Neuronal stem cell (in vitro differentiated cells): ENCODE data around the gene DTX4.
A peak's percentile ranks its signal among the peaks of the same experiment; 100 is the strongest.

Experiments
- DNase-seq: peaks from one replicate; pipeline ENCODE4 v3.0.0-alpha.2; 2013; ENCODE audit warnings: low spot score
- H2AFZ ChIP-seq: one replicate; pipeline ENCODE4 v1.6.1; 2013; ENCODE audit warnings: mild to moderate bottlenecking, low read length, inconsistent platforms
- H2AK5ac ChIP-seq: 2 replicates; pipeline ENCODE4 v1.6.1; 2013; ENCODE audit warnings: low read depth, mild to moderate bottlenecking, inconsistent platforms, low read length, moderate library complexity, mixed read lengths
- H2BK120ac ChIP-seq: 2 replicates; pipeline ENCODE4 v1.6.1; 2013; ENCODE audit warnings: low read depth, mild to moderate bottlenecking, inconsistent platforms, low read length, moderate library complexity, mixed read lengths
- H2BK12ac ChIP-seq: one replicate; pipeline ENCODE4 v1.6.1; 2013; ENCODE audit warnings: low read length, inconsistent platforms
- H2BK15ac ChIP-seq: 2 replicates; pipeline ENCODE4 v1.6.1; 2013; ENCODE audit warnings: mild to moderate bottlenecking, low read length, inconsistent platforms, mixed read lengths
- H2BK5ac ChIP-seq: one replicate; pipeline ENCODE4 v1.6.1; 2013; ENCODE audit warnings: inconsistent platforms, mild to moderate bottlenecking, low read length, moderate library complexity
- H3K14ac ChIP-seq: one replicate; pipeline ENCODE4 v1.6.1; 2013; ENCODE audit warnings: low read length, inconsistent platforms
- H3K18ac ChIP-seq: 2 replicates; pipeline ENCODE4 v1.6.1; 2013; ENCODE audit warnings: low read length, inconsistent platforms
- H3K23ac ChIP-seq: 2 replicates; pipeline ENCODE4 v1.6.1; 2013; ENCODE audit warnings: low read depth, mild to moderate bottlenecking, mixed read lengths, low read length, inconsistent platforms; ENCODE audit not compliant: poor library complexity
- H3K27ac ChIP-seq: replicated peaks from 3 replicates; pipeline ENCODE4 v1.5.1; 2013; ENCODE audit warnings: low read length, inconsistent platforms
- H3K27me3 ChIP-seq, 3 experiments: 2 replicates each; pipeline ENCODE4 v1.6.1; 2013; ENCODE audit warnings: low read length in 3 of 3, mild to moderate bottlenecking in 2 of 3, inconsistent platforms in 1 of 3, low read depth in 1 of 3, mixed read lengths in 1 of 3, moderate library complexity in 1 of 3; ENCODE audit not compliant: control insufficient read depth in 3 of 3, insufficient read depth in 3 of 3
- H3K36me3 ChIP-seq, 2 donors: replicated peaks in 1 of 2; 2 replicates each; pipeline ENCODE4 v1.6.1; 2013; ENCODE audit warnings: low read length in 2 of 2; ENCODE audit not compliant: control insufficient read depth in 2 of 2, insufficient read depth in 2 of 2
- H3K4ac ChIP-seq: 2 replicates; pipeline ENCODE4 v1.6.1; 2013; ENCODE audit warnings: inconsistent platforms, mild to moderate bottlenecking, low read length, moderate library complexity
- H3K4me1 ChIP-seq, 2 donors: 1 replicate in 1 of 2; 2 replicates in 1 of 2; pipeline ENCODE4 v1.6.1; 2013; ENCODE audit warnings: low read length in 2 of 2, low read depth in 1 of 2; ENCODE audit not compliant: control insufficient read depth in 2 of 2, insufficient read depth in 1 of 2
- H3K4me2 ChIP-seq: one replicate; pipeline ENCODE4 v1.6.1; 2013; ENCODE audit warnings: mild to moderate bottlenecking, low read length, inconsistent platforms; ENCODE audit not compliant: insufficient read depth, poor library complexity, severe bottlenecking
- H3K4me3 ChIP-seq, 2 donors: 2 replicates each; pipeline ENCODE4 v1.5.1; 2013; ENCODE audit warnings: low read length in 2 of 2, mild to moderate bottlenecking in 2 of 2, inconsistent platforms in 1 of 2, moderate library complexity in 1 of 2
- H3K79me1 ChIP-seq: one replicate; pipeline ENCODE4 v1.6.1; 2013; ENCODE audit warnings: low read depth, mild to moderate bottlenecking, inconsistent platforms, low read length, moderate library complexity
- H3K9ac ChIP-seq: one replicate; pipeline ENCODE4 v1.6.1; 2013; ENCODE audit warnings: mild to moderate bottlenecking, low read depth, low read length, inconsistent platforms; ENCODE audit not compliant: poor library complexity
- H3K9me3 ChIP-seq, 2 donors: replicated peaks in 1 of 2; 2 replicates each; pipeline versions ENCODE3 to v1.6.1; 2013; ENCODE audit warnings: low read length in 2 of 2, mild to moderate bottlenecking in 2 of 2, inconsistent platforms in 1 of 2, low read depth in 1 of 2, mixed read lengths in 1 of 2, moderate library complexity in 1 of 2; ENCODE audit not compliant: control insufficient read depth in 2 of 2, insufficient read depth in 1 of 2
- H4K8ac ChIP-seq: one replicate; pipeline ENCODE4 v1.6.1; 2013; ENCODE audit warnings: low read depth, mild to moderate bottlenecking, inconsistent platforms, low read length, moderate library complexity
- H4K91ac ChIP-seq: one replicate; pipeline ENCODE4 v1.6.1; 2013; ENCODE audit warnings: low read length, low read depth, mild to moderate bottlenecking, inconsistent platforms; ENCODE audit not compliant: poor library complexity
- WGBS, 2 donors: extraction: QIAGEN DNeasy Blood & Tissue Kit; methylation state at CpG; one replicate each; pipeline ENCODE4 v1.1.7; 2013; ENCODE audit warnings: missing lambda C conversion rate in 2 of 2, mixed read lengths in 1 of 2; ENCODE audit not compliant: insufficient read length in 2 of 2, insufficient replicate concordance in 1 of 2; ENCODE audit errors: extremely low coverage in 2 of 2; 5-methylcytosine and 5-hydroxymethylcytosine counted together

Gene DTX4

GRCh38 chr11:59173080-59173963, 1.4 kb downstream of the DTX4 start:
- DNase-seq: no peak
- no peaks in the 10 kb centered on the region for H3K27me3 ChIP-seq
- H3K4me2 ChIP-seq: peak overlapping the region; percentile 91
- no peak overlapping the region for H4K91ac ChIP-seq
- no peak overlapping the region for H3K4ac ChIP-seq
- H2AK5ac ChIP-seq: peak overlapping the region; percentile 98
- peak overlapping the region; percentile 91 for H2BK15ac ChIP-seq
- peak overlapping the region; percentile 83 for H3K14ac ChIP-seq
- peaks cover 0 to 20% of the 10 kb centered on the region in 2 donors for H3K9me3 ChIP-seq
- H2BK120ac ChIP-seq: peak overlapping the region; percentile 82
- peak overlapping the region; percentile 86 to 95 for H3K4me3 ChIP-seq
- peak overlapping the region; percentile 97 for H2BK5ac ChIP-seq
- H3K23ac ChIP-seq: peak overlapping the region; percentile 75
- peaks cover 11 to 38% of the 10 kb centered on the region in 2 donors for H3K36me3 ChIP-seq
- peak overlapping the region; percentile 89 for H3K27ac ChIP-seq
- peak overlapping the region; percentile 98 for H2BK12ac ChIP-seq
- no CpG with 5 or more reads among the region's 37 CpGs for WGBS, 2 donors
- peak overlapping the region; percentile 76 for H2AFZ ChIP-seq
- H3K9ac ChIP-seq: peak overlapping the region; percentile 97
- peaks cover 6% of the 10 kb centered on the region for H3K79me1 ChIP-seq
- H3K4me1 ChIP-seq: peaks cover 20% of the 10 kb centered on the region in 2 donors
- H3K18ac ChIP-seq: peak overlapping the region; percentile 99
- no peak overlapping the region for H4K8ac ChIP-seq

GRCh38 chr11:59173964-59174663, 2.2 kb downstream of the DTX4 start:
- no peak for DNase-seq
- H4K8ac ChIP-seq: no peak overlapping the region
- peaks cover 0 to 27% of the 10 kb centered on the region in 2 donors for H3K9me3 ChIP-seq
- no CpG with 5 or more reads among the region's 7 CpGs for WGBS, 2 donors
- H2BK5ac ChIP-seq: no peak overlapping the region
- H2AFZ ChIP-seq: no peak overlapping the region
- H2BK12ac ChIP-seq: no peak overlapping the region
- peaks cover 11 to 45% of the 10 kb centered on the region in 2 donors for H3K36me3 ChIP-seq
- H3K23ac ChIP-seq: no peak overlapping the region
- no peak overlapping the region for H3K14ac ChIP-seq
- H3K18ac ChIP-seq: peak overlapping the region; percentile 99
- no peak overlapping the region for H3K4ac ChIP-seq
- no peak overlapping the region for H2BK15ac ChIP-seq
- no peaks in the 10 kb centered on the region for H3K27me3 ChIP-seq
- peak overlapping the region; percentile 89 for H3K27ac ChIP-seq
- no peak overlapping the region for H4K91ac ChIP-seq
- H2BK120ac ChIP-seq: peak overlapping the region; percentile 82
- H3K9ac ChIP-seq: no peak overlapping the region
- H3K4me3 ChIP-seq: peak overlapping the region; percentile 86 to 95
- peaks cover 20% of the 10 kb centered on the region in 2 donors for H3K4me1 ChIP-seq
- H3K4me2 ChIP-seq: peak overlapping the region; percentile 91
- peak overlapping the region; percentile 59 for H2AK5ac ChIP-seq
- H3K79me1 ChIP-seq: peaks cover 6% of the 10 kb centered on the region

GRCh38 chr11:59174664-59175033, 2.7 kb downstream of the DTX4 start:
- no peak overlapping the region for H2AK5ac ChIP-seq
- H3K9ac ChIP-seq: no peak overlapping the region
- no peaks in the 10 kb centered on the region for H3K27me3 ChIP-seq
- no peak overlapping the region for H2AFZ ChIP-seq
- H3K4me1 ChIP-seq: peaks cover 20 to 22% of the 10 kb centered on the region in 2 donors
- H3K14ac ChIP-seq: no peak overlapping the region
- no peak overlapping the region for H2BK12ac ChIP-seq
- peaks cover 6% of the 10 kb centered on the region for H3K79me1 ChIP-seq
- no peak overlapping the region for H2BK120ac ChIP-seq
- WGBS, 2 donors: no CpG with 5 or more reads among the region's 7 CpGs
- H4K8ac ChIP-seq: no peak overlapping the region
- peak overlapping the region in 1 of 2 donors; percentile 95 for H3K4me3 ChIP-seq
- H3K27ac ChIP-seq: peak overlapping the region; percentile 41
- H2BK15ac ChIP-seq: no peak overlapping the region
- no peak for DNase-seq
- peaks cover 0 to 33% of the 10 kb centered on the region in 2 donors for H3K9me3 ChIP-seq
- H3K4me2 ChIP-seq: peak overlapping the region; percentile 43
- H3K4ac ChIP-seq: no peak overlapping the region
- no peak overlapping the region for H3K23ac ChIP-seq
- H4K91ac ChIP-seq: no peak overlapping the region
- H3K18ac ChIP-seq: no peak overlapping the region
- H2BK5ac ChIP-seq: no peak overlapping the region
- H3K36me3 ChIP-seq: peaks cover 11 to 46% of the 10 kb centered on the region in 2 donors

GRCh38 chr11:59175091-59175501, 3.2 kb downstream of the DTX4 start:
- no peak overlapping the region for H3K9ac ChIP-seq
- no peak overlapping the region for H2AFZ ChIP-seq
- H3K4me2 ChIP-seq: peak overlapping the region; percentile 43
- WGBS, 2 donors: no CpG with 5 or more reads among the region's 4 CpGs
- peaks cover 0 to 35% of the 10 kb centered on the region in 2 donors for H3K9me3 ChIP-seq
- H3K36me3 ChIP-seq: peaks cover 11 to 46% of the 10 kb centered on the region in 2 donors
- H3K4ac ChIP-seq: no peak overlapping the region
- no peak overlapping the region for H3K14ac ChIP-seq
- H3K18ac ChIP-seq: no peak overlapping the region
- no peak overlapping the region for H2BK120ac ChIP-seq
- H2AK5ac ChIP-seq: no peak overlapping the region
- no peak overlapping the region for H4K91ac ChIP-seq
- no peak overlapping the region for H2BK5ac ChIP-seq
- peaks cover 20 to 24% of the 10 kb centered on the region in 2 donors for H3K4me1 ChIP-seq
- peaks cover 6% of the 10 kb centered on the region for H3K79me1 ChIP-seq
- H4K8ac ChIP-seq: no peak overlapping the region
- peak overlapping the region in 1 of 2 donors; percentile 3 for H3K4me3 ChIP-seq
- H3K27ac ChIP-seq: no peak overlapping the region
- H3K27me3 ChIP-seq: no peaks in the 10 kb centered on the region
- H2BK15ac ChIP-seq: no peak overlapping the region
- no peak overlapping the region for H2BK12ac ChIP-seq
- no peak overlapping the region for H3K23ac ChIP-seq
- no peak for DNase-seq
